NCI-H69 (cell line): ENCODE measurements around the gene GRIPAP1.
"Not testable (repeated sequence)": the region's sequence is repeated elsewhere in the genome, so short reads cannot be mapped to it uniquely, and the experiment has no call there.

Experiments
- DNase-seq: peaks from one replicate; lab custom pipeline; 2025; lab: John Stamatoyannopoulos, UW

GRIPAP1 gene

GRCh38 chrX:48997455-48997854 lies 4.6 kb downstream of the GRIPAP1 start:
- no peak for DNase-seq

GRCh38 chrX:48996969-48997368 lies 5.1 kb downstream of the GRIPAP1 start:
- DNase-seq = no peak

GRCh38 chrX:48992341-48992740 lies 9.7 kb downstream of the GRIPAP1 start:
- no peak for DNase-seq

GRCh38 chrX:48989483-48989882 lies 12.6 kb downstream of the GRIPAP1 start:
- DNase-seq = no peak

- no peak for DNase-seq
Measured at GRCh38 chrX:48983896-48984295, 18.2 kb downstream of the GRIPAP1 start.

GRCh38 chrX:48983081-48983480 lies 19.0 kb downstream of the GRIPAP1 start:
- DNase-seq = no peak

- no peak for DNase-seq
Measured at GRCh38 chrX:48981178-48981577, 20.9 kb downstream of the GRIPAP1 start.

- not testable (repeated sequence) for DNase-seq
Measured at GRCh38 chrX:48980341-48980740, 21.7 kb downstream of the GRIPAP1 start.

- no peak for DNase-seq
Measured at GRCh38 chrX:48978226-48978625, 23.8 kb downstream of the GRIPAP1 start.

- no peak for DNase-seq
Measured at GRCh38 chrX:48976086-48976485, 26.0 kb downstream of the GRIPAP1 start.

- no peak for DNase-seq
Measured at GRCh38 chrX:48975541-48975940, 26.5 kb downstream of the GRIPAP1 start.

- DNase-seq = no peak
Measured at GRCh38 chrX:48975041-48975440, 27.0 kb downstream of the GRIPAP1 start.

GRCh38 chrX:48974574-48974973 lies 27.5 kb downstream of the GRIPAP1 start:
- no peak for DNase-seq

- no peak for DNase-seq
Measured at GRCh38 chrX:48974033-48974432, 28.0 kb downstream of the GRIPAP1 start.

- DNase-seq = peak; percentile 72
Measured at GRCh38 chrX:48972220-48973164, 29.6 kb downstream of the GRIPAP1 start.

GRCh38 chrX:48971249-48972219 lies 30.5 kb downstream of the GRIPAP1 start, which contains the start of gene KCND1:
Gene KCND1, minus strand, starts transcription at chrX:48971844. Its CDS starts 1,573 bp downstream, at chrX:48970271.
- peak; percentile 66 for DNase-seq

- DNase-seq = no peak
Measured at GRCh38 chrX:48969471-48969870, 32.6 kb downstream of the GRIPAP1 start.

- DNase-seq = no peak
Measured at GRCh38 chrX:48968377-48968776, 33.7 kb downstream of the GRIPAP1 start.

GRCh38 chrX:48966796-48967579 lies 35.1 kb downstream of the GRIPAP1 start:
- DNase-seq = no peak

- DNase-seq = no peak
Measured at GRCh38 chrX:48965959-48966358, 36.1 kb downstream of the GRIPAP1 start.

- DNase-seq = no peak
Measured at GRCh38 chrX:48961585-48962091, 40.4 kb downstream of the GRIPAP1 start.
